Measurements from ENCODE around the gene COQ10A. TPM values are rescaled to one million over a fixed set of nuclear protein-coding genes. Genes with fewer than 3 reads are reported as not detected.

Gene COQ10A
- total and polyA plus RNA-seq, 2 of the 13 experiments (the other 11 are each of a cell fraction or from before 2014, with no cell fraction given): 21.0 to 37.3 TPM

- TF ChIP-seq PTBP1 (IDR thresholded peaks at IDR 0.05; ENCODE audit: low read depth, low read length, poor library complexity, severe bottlenecking): no peak
- TF ChIP-seq CCAR2 (optimal IDR thresholded peaks at IDR 0.05; ENCODE audit: low read depth, low read length): no peak
- TF ChIP-seq ARID3A (IDR thresholded peaks at IDR 0.05; ENCODE audit: low read depth, low read length): peak; percentile 57; the same call in 1 of the 2 replicates
- no peak for TF ChIP-seq LRRFIP1 (CRISPR knock-in tag; conservative IDR thresholded peaks at IDR 0.05)
- no peak for TF ChIP-seq ZNF615 (CRISPR knock-in tag; IDR thresholded peaks at IDR 0.05; ENCODE audit: borderline replicate concordance)
- no peak; the same call in 1 of the 2 replicates for TF ChIP-seq SIN3A (IDR thresholded peaks at IDR 0.05; ENCODE audit: borderline replicate concordance, low read depth, low read length)
- no peak for TF ChIP-seq JUND (CRISPR knock-in tag; IDR thresholded peaks at IDR 0.05)
- TF ChIP-seq ZNF350 (CRISPR knock-in tag; IDR thresholded peaks at IDR 0.05; ENCODE audit: borderline replicate concordance, low read depth): peak; percentile 84
- TF ChIP-seq BATF2 (CRISPR knock-in tag; IDR thresholded peaks at IDR 0.05): no peak
- TF ChIP-seq KAT7 (CRISPR knock-in tag; IDR thresholded peaks at IDR 0.05; ENCODE audit: borderline replicate concordance): peak; percentile 81; the same call in 1 of the 2 replicates
- no peak for TF ChIP-seq ZBTB44 (CRISPR knock-in tag; IDR thresholded peaks at IDR 0.05)
- no peak for TF ChIP-seq SMAD1 (CRISPR knock-in tag; IDR thresholded peaks at IDR 0.05; ENCODE audit: borderline replicate concordance, low read depth)
- peak; percentile 32 for TF ChIP-seq JARID2 (CRISPR knock-in tag; IDR thresholded peaks at IDR 0.05; ENCODE audit: insufficient replicate concordance)
- no peak for TF ChIP-seq SIN3B (IDR thresholded peaks at IDR 0.05; ENCODE audit: low read length)
- TF ChIP-seq GPBP1L1 (CRISPR knock-in tag; IDR thresholded peaks at IDR 0.05): no peak
- no peak; the same call in 1 of the 2 replicates for TF ChIP-seq RARG (CRISPR knock-in tag; IDR thresholded peaks at IDR 0.05; ENCODE audit: low read depth)
- no peak for TF ChIP-seq HNRNPH1 (optimal IDR thresholded peaks at IDR 0.05; ENCODE audit: low read depth, low read length)
- no peak for TF ChIP-seq TRIM24 (CRISPR knock-in tag; IDR thresholded peaks at IDR 0.05)
- no peak for TF ChIP-seq HOXA3 (CRISPR knock-in tag; IDR thresholded peaks at IDR 0.05)
- TF ChIP-seq CAMTA2 (CRISPR knock-in tag; IDR thresholded peaks at IDR 0.05; ENCODE audit: borderline replicate concordance): no peak
Observed at GRCh38 chr12:56299853-56300643, 33.3 kb downstream of the COQ10A start, which contains the start of gene CS (continued).

All from HepG2 (cell line).